ENCODE measurements around the gene BOK. TPM values are rescaled to one million over a fixed set of nuclear protein-coding genes. Genes with fewer than 3 reads are reported as not detected.

Gene BOK
- total and polyA plus RNA-seq, 2 donors (not counting 3 experiments of a cell fraction or from before 2014, with no cell fraction given): 76.0 to 95.5 TPM

DNA sequence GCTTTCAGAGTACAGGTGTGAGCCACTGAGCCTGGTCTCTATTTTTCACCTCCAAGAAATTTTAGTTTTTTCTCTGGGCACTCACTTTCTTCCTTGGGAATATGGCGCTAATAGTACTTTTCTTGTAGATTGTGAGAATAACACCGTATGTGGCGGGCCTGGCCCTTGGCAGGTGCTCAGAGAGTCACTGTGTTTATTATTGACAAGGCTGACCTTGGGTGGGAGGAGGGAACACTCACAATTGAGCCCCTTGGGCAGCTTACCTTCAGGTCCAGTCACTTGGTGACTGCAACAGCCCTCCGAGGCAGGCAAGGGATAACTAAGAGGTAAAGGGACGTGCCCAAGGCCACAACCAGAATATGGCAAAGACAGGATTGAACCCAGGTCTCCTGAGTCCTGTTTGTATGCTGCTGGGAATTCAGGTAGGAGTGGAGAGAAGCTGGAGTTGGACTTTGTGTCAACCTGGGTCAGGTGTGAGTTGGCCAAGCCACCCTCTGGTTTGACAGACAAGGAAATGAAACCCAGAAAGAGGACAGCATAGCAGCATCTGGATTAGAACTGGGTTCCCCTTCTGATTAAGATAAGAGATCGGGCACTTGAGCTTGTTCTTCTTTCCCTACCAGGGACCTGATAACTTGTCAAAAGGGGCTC, 47.3 kb upstream of the BOK start:
- POLR2A ChIA-PET: no interaction called here
- no peak for FAIRE-seq
- CTCF ChIA-PET: no interaction called here
- H3K4me2 ChIP-seq (ENCODE audit: insufficient read depth, low read length): no peak overlapping the region
- dilution Hi-C loops (cut with MboI; ENCODE audit: extremely low pct_ligation_motif_present, low sequenced_read_pairs): no loop called here
- H2AFZ ChIP-seq (ENCODE audit: low read depth, low read length): no peak overlapping the region
- no peaks in the 10 kb centered on the region for H3K27me3 ChIP-seq (ENCODE audit: control insufficient read depth in 2 of 2, insufficient read depth in 2 of 2, low read length in 2 of 2)
- no peaks in the 10 kb centered on the region for H3K9me1 ChIP-seq (replicated peaks; ENCODE audit: control insufficient read depth, extremely low read depth, insufficient read depth, low read length)
- no peak overlapping the region for H3K9ac ChIP-seq (replicated peaks; ENCODE audit: extremely low read depth, insufficient read depth, low read length)
- DNase-seq (ENCODE audit: low read depth, low spot score): no peak
- TF ChIP-seq FOS (IDR thresholded peaks at IDR 0.05; ENCODE audit: borderline replicate concordance, insufficient read depth, low read length) (no peak), EZH2 (IDR thresholded peaks at IDR 0.05; ENCODE audit: borderline replicate concordance, low read depth, low read length, severe bottlenecking) (no peak), JUN (IDR thresholded peaks at IDR 0.05; ENCODE audit: borderline replicate concordance, insufficient read depth, insufficient read length, low read depth) (no peak), MYC (IDR thresholded peaks at IDR 0.05; ENCODE audit: low read depth, low read length) (no peak), POLR2AphosphoS5 (IDR thresholded peaks at IDR 0.05; ENCODE audit: insufficient read depth, low read depth, low read length) (no peak)
- TF ChIP-seq, protein P1, sequence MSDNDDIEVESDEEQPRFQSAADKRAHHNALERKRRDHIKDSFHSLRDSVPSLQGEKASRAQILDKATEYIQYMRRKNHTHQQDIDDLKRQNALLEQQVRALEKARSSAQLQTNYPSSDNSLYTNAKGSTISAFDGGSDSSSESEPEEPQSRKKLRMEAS (IDR thresholded peaks at IDR 0.05; ENCODE audit: insufficient read depth, insufficient read length): no peak
- TF ChIP-seq, protein P2, sequence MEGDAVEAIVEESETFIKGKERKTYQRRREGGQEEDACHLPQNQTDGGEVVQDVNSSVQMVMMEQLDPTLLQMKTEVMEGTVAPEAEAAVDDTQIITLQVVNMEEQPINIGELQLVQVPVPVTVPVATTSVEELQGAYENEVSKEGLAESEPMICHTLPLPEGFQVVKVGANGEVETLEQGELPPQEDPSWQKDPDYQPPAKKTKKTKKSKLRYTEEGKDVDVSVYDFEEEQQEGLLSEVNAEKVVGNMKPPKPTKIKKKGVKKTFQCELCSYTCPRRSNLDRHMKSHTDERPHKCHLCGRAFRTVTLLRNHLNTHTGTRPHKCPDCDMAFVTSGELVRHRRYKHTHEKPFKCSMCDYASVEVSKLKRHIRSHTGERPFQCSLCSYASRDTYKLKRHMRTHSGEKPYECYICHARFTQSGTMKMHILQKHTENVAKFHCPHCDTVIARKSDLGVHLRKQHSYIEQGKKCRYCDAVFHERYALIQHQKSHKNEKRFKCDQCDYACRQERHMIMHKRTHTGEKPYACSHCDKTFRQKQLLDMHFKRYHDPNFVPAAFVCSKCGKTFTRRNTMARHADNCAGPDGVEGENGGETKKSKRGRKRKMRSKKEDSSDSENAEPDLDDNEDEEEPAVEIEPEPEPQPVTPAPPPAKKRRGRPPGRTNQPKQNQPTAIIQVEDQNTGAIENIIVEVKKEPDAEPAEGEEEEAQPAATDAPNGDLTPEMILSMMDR (IDR thresholded peaks at IDR 0.05; ENCODE audit: extremely low read depth in 1 of 2, insufficient read depth in 1 of 2, low read depth in 1 of 2, low read length in 2 of 2): no peak
- H3K27ac ChIP-seq (ENCODE audit: insufficient read depth, low read depth, low read length): no peak overlapping the region
- H3K4me1 ChIP-seq (ENCODE audit: control insufficient read depth, extremely low read depth, insufficient read depth, low read length): peaks cover 11% of the 10 kb centered on the region
- H3K36me3 ChIP-seq (ENCODE audit: control insufficient read depth in 2 of 2, extremely low read depth in 1 of 2, insufficient read depth in 2 of 2, low read length in 2 of 2): no peaks in the 10 kb centered on the region
- no TSS peak for BruUV-seq (replicated peaks)
- no peaks in the 10 kb centered on the region for H3K9me3 ChIP-seq (replicated peaks; ENCODE audit: control insufficient read depth, insufficient read depth, low read length)
- no peaks in the 10 kb centered on the region for H4K20me1 ChIP-seq (replicated peaks; ENCODE audit: control insufficient read depth, extremely low read depth, insufficient read depth, low read length)
- peaks cover 17% of the 10 kb centered on the region for H3K79me2 ChIP-seq (ENCODE audit: control insufficient read depth, insufficient read depth, low read length)
- intact Hi-C loops (cut with micrococcal nuclease): no loop called here
- no peak overlapping the region for H3K4me3 ChIP-seq (replicated peaks in 1 of 3; ENCODE audit: insufficient read depth in 1 of 3, low read depth in 1 of 3, low read length in 3 of 3)
